ENCODE measurements around the gene TUBB4A. TPM values are rescaled to one million over a fixed set of nuclear protein-coding genes. Genes with fewer than 3 reads are reported as not detected.

Gene TUBB4A
- total RNA-seq, 1 experiment from 2014 or later, result 18.5 TPM

GRCh38 chr19:6514089-6514488 lies 12.0 kb upstream of the TUBB4A start:
- Mint-ChIP-seq H3K9me3 (no peaks in the 10 kb centered on the region), H3K36me3 (no peaks in the 10 kb centered on the region), H3K4me1 (peaks cover 12% of the 10 kb centered on the region), H3K27me3 (ENCODE audit: low read depth) (peaks cover 13% of the 10 kb centered on the region), H3K4me3 (no peak overlapping the region), H3K27ac (no peak overlapping the region)
- ATAC-seq (no peak), DNase-seq (ENCODE audit: low spot score) (no peak)
- TF ChIP-seq RORB (CRISPR knock-in tag; IDR thresholded peaks at IDR 0.05), result no peak
- TF ChIP-seq E2F1 (CRISPR knock-in tag; IDR thresholded peaks at IDR 0.05), result no peak
- TF ChIP-seq, protein P1, sequence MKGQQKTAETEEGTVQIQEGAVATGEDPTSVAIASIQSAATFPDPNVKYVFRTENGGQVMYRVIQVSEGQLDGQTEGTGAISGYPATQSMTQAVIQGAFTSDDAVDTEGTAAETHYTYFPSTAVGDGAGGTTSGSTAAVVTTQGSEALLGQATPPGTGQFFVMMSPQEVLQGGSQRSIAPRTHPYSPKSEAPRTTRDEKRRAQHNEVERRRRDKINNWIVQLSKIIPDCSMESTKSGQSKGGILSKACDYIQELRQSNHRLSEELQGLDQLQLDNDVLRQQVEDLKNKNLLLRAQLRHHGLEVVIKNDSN (CRISPR knock-in tag; IDR thresholded peaks at IDR 0.05), result no peak
- TF ChIP-seq PRDM15 (CRISPR knock-in tag; IDR thresholded peaks at IDR 0.05), result no peak
- no peak for TF ChIP-seq RELA (CRISPR knock-in tag; IDR thresholded peaks at IDR 0.05; ENCODE audit: borderline replicate concordance)
- TF ChIP-seq NR1H2 (CRISPR knock-in tag; IDR thresholded peaks at IDR 0.05), result no peak
- no peak for TF ChIP-seq USF2 (CRISPR knock-in tag; IDR thresholded peaks at IDR 0.05)
- TF ChIP-seq MYBL2 (CRISPR knock-in tag; IDR thresholded peaks at IDR 0.05), result no peak
- no peak for TF ChIP-seq CREM (CRISPR knock-in tag; IDR thresholded peaks at IDR 0.05)
- POLR2A ChIA-PET, result no interaction called here
- CTCF ChIA-PET, result no interaction called here

DNA sequence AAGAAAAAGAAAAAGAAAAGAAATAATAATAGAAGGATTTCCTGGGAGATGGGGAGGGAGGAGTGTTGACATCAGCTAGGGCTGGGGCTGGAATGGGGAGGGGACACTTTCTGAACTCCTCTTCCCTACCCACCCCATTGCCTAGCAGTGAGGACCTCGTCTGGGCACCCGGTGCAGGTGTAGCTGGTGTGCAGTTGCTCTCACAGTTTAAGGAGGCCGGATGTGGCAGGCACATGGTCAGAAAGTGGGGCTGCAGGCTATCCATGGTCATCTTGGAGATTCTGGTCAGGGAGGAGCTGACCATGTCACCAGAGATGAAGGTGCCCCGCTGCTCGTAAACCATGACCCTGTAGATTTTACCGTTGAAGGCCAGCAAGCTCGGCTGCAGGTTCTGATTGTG lies 8.5 kb upstream of the TUBB4A start:
- ATAC-seq, result no peak
- no peaks in the 10 kb centered on the region for H3K9me3 Mint-ChIP-seq
- ChIA-PET CTCF (interaction anchor here (0.6 kb wide), 1 partner anchor 8 kb away, joined by 3 read pairs; no protein-coding TSS in a partner anchor), POLR2A (interaction anchor here (0.6 kb wide), 1 partner anchor 133 kb away, joined by 4 read pairs; no protein-coding TSS in a partner anchor)
- no peaks in the 10 kb centered on the region; the same call in 1 of the 2 replicates for H3K27me3 Mint-ChIP-seq (ENCODE audit: low read depth)
- H3K4me1 Mint-ChIP-seq, result no peaks in the 10 kb centered on the region
- H3K4me3 Mint-ChIP-seq, result no peak overlapping the region
- no peaks in the 10 kb centered on the region for H3K36me3 Mint-ChIP-seq
- H3K27ac Mint-ChIP-seq, result no peak overlapping the region
- DNase-seq (ENCODE audit: low spot score), result no peak
- no peak for TF ChIP-seq ZMAT4 (CRISPR knock-in tag; IDR thresholded peaks at IDR 0.05)
- TF ChIP-seq MAX (CRISPR knock-in tag; IDR thresholded peaks at IDR 0.05), result no peak
- no peak for TF ChIP-seq ELF4 (CRISPR knock-in tag; IDR thresholded peaks at IDR 0.05; ENCODE audit: low read depth)
- no peak for TF ChIP-seq TEAD1 (CRISPR knock-in tag; IDR thresholded peaks at IDR 0.05)
- TF ChIP-seq MXD4 (CRISPR knock-in tag; IDR thresholded peaks at IDR 0.05; ENCODE audit: borderline replicate concordance), result no peak
- TF ChIP-seq CREB1 (CRISPR knock-in tag; IDR thresholded peaks at IDR 0.05), result no peak
- TF ChIP-seq, protein P2, sequence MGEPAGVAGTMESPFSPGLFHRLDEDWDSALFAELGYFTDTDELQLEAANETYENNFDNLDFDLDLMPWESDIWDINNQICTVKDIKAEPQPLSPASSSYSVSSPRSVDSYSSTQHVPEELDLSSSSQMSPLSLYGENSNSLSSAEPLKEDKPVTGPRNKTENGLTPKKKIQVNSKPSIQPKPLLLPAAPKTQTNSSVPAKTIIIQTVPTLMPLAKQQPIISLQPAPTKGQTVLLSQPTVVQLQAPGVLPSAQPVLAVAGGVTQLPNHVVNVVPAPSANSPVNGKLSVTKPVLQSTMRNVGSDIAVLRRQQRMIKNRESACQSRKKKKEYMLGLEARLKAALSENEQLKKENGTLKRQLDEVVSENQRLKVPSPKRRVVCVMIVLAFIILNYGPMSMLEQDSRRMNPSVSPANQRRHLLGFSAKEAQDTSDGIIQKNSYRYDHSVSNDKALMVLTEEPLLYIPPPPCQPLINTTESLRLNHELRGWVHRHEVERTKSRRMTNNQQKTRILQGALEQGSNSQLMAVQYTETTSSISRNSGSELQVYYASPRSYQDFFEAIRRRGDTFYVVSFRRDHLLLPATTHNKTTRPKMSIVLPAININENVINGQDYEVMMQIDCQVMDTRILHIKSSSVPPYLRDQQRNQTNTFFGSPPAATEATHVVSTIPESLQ (CRISPR knock-in tag; IDR thresholded peaks at IDR 0.05), result no peak
- TF ChIP-seq TEAD4 (CRISPR knock-in tag; IDR thresholded peaks at IDR 0.05), result no peak
- no peak for TF ChIP-seq TP53 (CRISPR knock-in tag; IDR thresholded peaks at IDR 0.05)
- TF ChIP-seq ZNF281 (CRISPR knock-in tag; IDR thresholded peaks at IDR 0.05), result no peak
- TF ChIP-seq ETV6 (CRISPR knock-in tag; IDR thresholded peaks at IDR 0.05), result no peak
- TF ChIP-seq ZNF232 (CRISPR knock-in tag; IDR thresholded peaks at IDR 0.05), result no peak
- TF ChIP-seq FOXJ3 (CRISPR knock-in tag; IDR thresholded peaks at IDR 0.05; ENCODE audit: borderline replicate concordance), result no peak
- no peak for TF ChIP-seq FOXP4 (CRISPR knock-in tag; IDR thresholded peaks at IDR 0.05)
